NOMO-1 treated with DMSO at 0.1 percent for 48 hours (cell line): ENCODE measurements around the gene ANKRD10.

Source experiments
- DNase-seq: peaks from one replicate; lab custom pipeline; 2025; ENCODE audit not compliant: unreplicated experiment; lab: John Stamatoyannopoulos, UW

ANKRD10 gene

GRCh38 chr13:110914331-110915056, 375 bp downstream of the ANKRD10 start:
- DNase-seq = peak; percentile 30

DNA sequence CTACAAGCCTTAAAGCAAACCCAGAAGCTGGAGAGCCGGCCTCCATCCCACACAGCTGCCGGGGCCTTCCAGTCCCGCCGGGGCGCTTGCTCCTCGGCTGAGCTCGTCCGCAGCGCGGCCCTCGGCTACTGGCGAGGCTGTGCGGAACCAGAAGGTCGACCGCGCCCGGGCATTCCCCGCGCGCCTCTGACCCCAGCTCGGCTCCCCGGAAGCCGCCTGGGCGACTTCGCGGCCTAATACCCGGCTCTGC, 863 bp downstream of the ANKRD10 start:
- DNase-seq = peak; percentile 33

DNA sequence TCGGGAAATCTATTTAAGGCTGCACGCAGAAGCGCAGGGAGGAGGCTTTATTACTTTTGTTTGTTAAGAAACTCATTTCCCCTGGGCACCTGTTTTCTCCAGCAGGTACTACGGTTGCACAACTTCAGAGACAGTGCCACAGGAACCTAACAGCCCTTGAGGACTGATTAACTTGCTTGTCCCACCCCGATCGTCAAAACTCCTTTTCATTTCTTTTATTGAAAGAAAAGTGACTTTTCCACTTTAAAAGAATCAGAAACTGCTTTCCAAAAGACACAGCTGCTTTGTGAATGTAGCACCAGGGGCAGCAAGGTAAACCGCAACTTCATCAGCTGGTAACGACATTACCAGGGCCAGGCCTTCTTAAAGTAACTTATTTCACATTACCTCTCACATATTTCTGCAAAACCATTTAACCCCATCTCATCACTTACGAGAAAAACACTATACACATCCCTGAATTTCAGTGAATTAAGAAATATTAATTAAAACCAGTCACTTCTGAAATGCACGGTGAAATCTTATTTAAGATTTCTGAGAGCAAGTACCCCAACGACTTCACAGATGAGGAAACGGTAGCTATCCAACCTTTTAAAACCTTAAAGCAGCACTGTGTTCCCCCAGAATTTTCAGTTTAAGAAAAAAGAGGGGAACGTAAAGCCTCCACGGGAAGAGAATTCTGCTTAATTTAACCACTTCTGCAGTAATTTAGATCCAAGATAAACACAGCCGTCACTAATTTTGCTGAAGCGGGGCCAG, 1.4 kb downstream of the ANKRD10 start:
- no peak for DNase-seq

DNA sequence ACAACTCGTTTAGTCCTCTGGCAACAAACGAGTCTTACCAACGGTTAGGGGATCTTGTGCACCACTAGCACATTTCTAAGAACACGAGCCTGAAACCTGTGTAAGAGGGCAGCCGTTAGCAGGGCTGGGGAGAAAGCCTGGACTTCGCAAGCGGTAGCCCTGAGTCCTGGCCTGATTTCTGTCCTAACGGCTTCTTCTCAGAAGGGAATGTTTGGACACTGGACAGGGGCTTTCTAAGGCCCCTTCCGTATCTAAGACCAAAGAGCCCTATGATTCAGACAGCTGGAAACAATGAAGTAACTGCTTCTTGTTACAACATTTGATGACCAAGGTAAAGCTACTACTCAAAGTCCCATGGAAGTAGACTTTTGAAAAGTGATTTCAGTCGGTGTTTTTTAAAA, 2.2 kb downstream of the ANKRD10 start:
- peak; percentile 37 for DNase-seq

DNA sequence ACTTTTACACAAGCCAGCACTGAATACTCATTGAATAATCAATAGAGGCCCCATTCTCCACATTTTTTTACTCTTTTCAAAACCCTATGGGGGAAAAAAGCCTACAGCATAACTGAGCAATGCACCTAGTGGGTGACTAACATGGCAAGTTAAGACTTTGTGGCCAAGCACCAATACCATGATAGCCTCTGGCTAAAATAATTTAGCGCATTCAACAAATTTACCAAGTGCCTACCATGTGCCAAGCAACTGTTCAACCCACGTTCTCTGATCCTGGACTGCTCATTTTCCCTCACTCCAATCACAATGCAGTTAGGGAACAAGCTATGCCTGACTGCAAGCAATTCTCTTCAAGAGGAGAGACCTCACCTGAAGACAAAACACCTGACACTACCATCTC, 3.0 kb downstream of the ANKRD10 start:
- DNase-seq = no peak

DNA sequence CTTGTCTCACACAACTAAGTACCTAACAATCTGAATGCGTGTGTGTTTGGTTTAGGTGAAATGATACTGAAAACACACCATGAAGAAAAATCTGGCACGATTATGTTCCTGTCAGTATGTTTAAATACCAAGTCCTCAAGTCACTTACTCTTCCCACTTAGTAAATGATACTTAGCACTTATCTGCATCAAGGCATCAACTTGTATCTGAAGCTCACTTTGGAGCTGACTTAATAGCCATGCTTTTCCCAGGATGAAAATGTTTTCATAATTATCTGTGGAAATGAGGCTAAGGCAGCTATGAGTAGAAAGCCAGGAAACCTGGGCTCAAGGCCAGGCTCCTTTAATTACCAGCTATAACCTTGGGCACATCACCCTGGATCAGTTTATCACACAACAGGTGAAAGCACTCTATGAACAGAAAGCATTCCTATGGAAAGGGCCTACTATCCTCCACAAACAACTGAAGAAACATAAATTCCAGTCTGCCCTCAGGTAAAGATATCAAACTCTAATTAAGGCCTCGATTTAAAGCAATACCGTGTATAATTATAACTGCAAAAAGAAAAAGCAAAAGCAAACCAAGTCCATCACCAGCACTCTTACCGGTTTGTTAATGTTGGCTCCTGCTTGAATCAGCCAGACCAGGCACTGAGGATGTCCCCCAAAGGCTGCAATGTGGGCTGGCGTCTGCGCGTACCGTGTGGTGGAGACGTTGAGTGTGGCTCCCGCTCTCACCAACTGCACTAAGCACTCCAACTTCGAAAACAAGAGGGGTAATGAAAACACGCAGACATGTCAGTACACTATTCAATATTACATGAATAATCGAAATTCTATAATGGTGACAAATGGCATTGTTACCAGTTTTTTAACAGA, 4.6 kb downstream of the ANKRD10 start:
- DNase-seq = no peak

GRCh38 chr13:110907951-110908898, 6.6 kb downstream of the ANKRD10 start:
- no peak for DNase-seq

- no peak for DNase-seq
Observed at GRCh38 chr13:110907301-110907700, 7.6 kb downstream of the ANKRD10 start.

DNA sequence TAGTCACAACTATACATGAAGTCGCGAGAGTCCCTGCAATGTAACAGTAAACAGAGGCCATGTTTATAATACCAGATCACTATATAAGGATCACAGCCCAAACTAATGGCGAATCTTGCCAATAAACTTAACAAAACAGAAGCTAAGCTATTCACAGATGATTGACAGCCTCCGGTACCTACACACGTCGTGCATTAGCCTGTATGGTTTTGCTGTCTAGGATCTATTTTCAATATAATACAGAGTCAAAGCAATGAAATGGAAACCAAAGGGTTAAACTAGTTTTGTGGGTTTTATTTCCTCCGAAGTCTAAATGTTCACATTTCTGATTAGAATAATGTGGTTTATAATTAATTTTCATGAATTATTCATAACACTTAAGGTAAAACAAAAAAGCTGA, 10.1 kb downstream of the ANKRD10 start:
- no peak for DNase-seq

DNA sequence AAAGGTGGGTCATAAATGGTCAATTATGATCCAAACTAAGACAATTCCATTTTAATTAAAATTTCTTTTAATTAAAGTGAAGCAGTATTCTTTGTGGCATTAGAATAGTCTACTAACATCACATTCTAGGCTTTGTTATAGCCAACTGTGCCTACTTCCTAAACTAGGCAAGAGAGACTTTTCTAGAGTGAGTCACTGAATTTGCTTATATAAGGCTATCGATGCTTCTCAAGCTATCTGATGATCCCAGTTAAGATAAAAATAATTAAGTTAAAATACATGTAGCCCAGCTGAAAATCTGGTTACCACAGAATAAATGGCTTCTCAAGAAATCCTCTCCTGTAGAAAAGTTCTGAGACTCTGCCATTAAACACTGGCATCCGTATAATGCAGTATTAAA, 12.5 kb downstream of the ANKRD10 start:
- no peak for DNase-seq

DNA sequence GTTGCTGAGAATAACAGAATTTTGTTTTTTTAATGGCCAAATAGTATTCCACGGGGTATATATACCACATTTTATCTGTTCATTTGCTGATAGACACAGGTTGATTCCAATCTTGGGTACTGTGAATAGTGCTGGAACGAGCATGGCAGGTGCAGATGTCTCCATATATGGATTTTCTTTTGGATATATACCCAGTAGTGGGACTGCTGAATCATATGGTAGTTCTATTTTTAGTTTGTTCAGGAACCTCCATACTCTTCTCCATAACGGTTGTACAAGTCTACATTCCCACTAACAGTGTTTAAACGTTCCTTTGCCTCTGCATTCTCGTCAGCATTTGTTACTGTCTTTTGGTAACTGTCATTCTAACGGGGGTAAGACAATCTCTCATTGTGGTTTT, 17.3 kb downstream of the ANKRD10 start:
- DNase-seq = no peak

- DNase-seq = no peak
Observed at GRCh38 chr13:110897014-110897413, 17.9 kb downstream of the ANKRD10 start.

GRCh38 chr13:110894086-110894485, 20.8 kb downstream of the ANKRD10 start:
- DNase-seq = no peak

GRCh38 chr13:110893571-110893970, 21.3 kb downstream of the ANKRD10 start:
- DNase-seq = no peak

DNA sequence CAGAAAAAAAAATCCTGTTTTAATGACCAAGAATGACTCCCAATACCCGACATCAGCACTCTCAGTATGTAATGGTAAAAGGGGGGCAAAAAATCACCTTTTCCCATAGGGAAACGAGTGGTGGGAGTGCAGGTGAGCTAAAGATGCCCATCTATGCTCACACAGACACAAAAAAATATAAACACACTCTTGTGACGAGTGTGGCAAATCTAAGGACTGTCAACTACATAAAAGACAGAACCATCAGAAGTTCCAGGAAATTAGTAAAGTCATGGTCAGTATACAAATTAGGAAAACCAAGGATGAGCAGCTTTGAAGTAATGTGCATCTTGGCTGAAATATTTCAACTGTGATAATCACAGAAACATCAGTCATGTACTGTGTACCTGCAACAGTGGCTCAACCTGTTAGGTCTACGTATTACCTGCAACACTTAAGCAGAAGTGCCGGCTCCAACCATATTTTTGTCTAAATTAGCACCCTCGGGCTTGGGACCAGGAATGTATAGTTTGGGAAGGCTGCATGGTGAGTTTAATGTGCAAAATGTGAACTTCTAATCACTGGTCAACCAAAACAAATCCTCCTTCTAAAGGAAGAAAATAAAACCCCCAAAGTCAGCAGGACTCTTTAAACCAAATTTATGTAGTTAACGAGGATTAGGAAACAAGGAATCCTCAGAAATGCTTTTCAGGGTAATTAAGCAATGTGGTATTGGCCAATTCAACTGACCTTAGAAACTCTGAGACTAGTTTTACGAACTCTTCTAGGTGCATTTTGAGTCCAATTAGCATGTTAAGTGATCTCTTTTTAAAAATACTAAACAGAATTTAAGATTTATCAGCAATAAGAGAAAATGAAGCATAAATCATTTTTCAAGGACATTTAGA, 24.3 kb downstream of the ANKRD10 start:
- peak; percentile 71 for DNase-seq

DNA sequence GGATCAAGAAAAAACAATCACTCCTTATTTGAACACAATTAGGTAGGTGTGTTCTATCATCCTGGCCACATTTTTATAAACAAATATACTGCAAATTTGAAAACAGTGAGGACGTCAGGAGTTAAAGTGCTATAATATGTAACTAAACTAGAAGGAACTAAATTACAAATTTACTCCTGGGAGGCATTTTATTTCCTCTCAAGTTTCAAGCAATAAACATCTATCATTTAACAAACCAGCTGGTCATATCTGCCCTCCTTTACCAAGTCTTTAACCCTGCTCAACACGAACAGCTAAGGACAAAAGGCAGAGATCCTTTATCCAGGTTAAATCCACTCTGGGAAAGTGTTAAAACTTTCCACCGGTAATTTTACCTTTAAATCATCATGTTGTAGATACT, 26.5 kb downstream of the ANKRD10 start:
- no peak for DNase-seq

DNA sequence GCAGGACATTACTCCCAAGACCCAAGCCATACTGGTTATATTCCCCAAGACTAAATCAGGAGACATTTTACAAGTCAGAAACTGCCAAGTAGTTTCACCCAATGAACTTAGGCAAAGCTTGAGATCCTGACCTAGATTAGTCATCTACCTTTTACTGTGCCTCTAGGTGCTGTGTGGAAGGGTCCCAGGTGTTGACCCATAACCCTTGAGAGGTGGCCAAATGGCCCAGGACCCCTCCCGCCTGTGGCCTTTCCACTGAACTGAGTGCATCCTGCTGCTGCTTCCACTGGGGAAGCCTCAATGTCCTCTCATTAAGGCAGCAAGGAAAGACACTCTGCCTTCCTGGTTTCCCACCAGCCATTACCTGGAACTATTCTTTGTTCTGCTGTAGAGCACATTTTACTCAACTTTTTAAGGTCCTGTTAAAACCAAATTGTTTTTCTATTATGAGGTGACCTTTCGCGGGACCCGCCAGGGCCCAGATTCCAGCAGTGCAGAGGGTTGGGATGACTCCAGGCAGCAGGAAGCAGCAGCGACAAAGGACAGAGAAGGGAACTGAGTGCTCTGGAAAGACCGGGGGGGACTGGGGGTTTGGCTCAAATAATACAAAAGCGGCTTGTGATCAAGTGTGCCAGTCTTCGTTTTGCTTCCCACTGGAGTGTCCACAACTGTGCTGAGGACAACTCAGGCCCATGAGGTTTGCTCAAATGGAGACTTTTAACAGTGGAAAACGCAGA, 27.1 kb downstream of the ANKRD10 start:
- no peak for DNase-seq

GRCh38 chr13:110886870-110887596, 27.8 kb downstream of the ANKRD10 start:
- no peak for DNase-seq
